Brain microvascular endothelial cell (primary cell): Measurements from ENCODE around the gene SYT17.

Experiments
- DNase-seq: peaks from one replicate; pipeline ENCODE4 v3.0.0-alpha.2; 2020
- H3K27ac ChIP-seq: fragments of 250-450 bp; sonication (Bioruptor Pico); 2 replicates; pipeline ENCODE4 v1.5.1; 2020; ENCODE audit warnings: mild to moderate bottlenecking, moderate library complexity
- H3K27me3 ChIP-seq: fragments of 250-450 bp; sonication (Bioruptor Pico); replicated peaks from 2 replicates; pipeline ENCODE4 v1.5.1; 2020; ENCODE audit warnings: mild to moderate bottlenecking
- H3K36me3 ChIP-seq: fragments of 250-450 bp; sonication (Bioruptor Pico); replicated peaks from 2 replicates; pipeline ENCODE4 v1.5.1; 2020; ENCODE audit warnings: mild to moderate bottlenecking
- H3K4me3 ChIP-seq: 2 replicates; pipeline ENCODE4 v1.5.1; 2011; ENCODE audit warnings: low read depth, mild to moderate bottlenecking, control low read depth, low read length, moderate library complexity
- in situ Hi-C: cut with HindIII; loops from 2 replicates; pipeline ENCODE4 v1.10.0; 2017; ENCODE audit warnings: low sequenced_read_pairs, low pct_ligation_motif_present
- TF ChIP-seq, protein P1 (sequence below): IDR thresholded peaks from 2 replicates; pipeline ENCODE4 v1.5.1; 2011; ENCODE audit warnings: low read depth, mild to moderate bottlenecking, moderate library complexity, low read length, control low read depth, inconsistent platforms; ENCODE audit errors: missing control alignments

The SYT17 gene

DNA sequence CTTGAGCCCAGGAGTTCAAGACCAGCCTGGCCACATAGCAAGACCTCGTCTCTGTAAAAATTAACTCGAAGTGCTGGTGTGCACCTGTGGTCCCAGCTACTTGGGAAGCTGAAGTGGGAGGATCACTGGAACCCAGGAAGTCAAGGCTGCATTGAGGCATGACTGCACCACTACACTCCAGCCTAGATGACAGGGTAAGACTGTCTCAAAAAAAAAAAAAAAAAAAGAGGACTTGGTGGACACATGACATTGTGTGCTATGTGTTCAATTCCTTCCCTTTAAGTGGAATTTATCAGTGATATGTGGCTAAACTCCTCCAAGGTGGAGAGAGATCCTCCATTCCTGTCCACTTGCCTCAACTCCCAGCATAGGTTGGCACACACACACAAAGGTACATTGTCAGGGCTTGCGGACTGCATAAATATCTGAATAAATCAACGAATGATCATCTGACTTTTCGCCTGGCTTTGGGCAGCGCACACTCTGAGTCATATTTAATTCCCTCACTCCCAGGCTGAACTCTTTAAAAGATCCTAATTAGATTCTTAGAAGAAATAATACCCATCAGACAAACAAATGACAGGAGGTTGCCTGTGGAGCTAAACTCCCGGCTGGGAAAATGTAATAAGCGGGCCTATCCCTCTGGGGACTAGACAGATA, 25.0 kb upstream of the SYT17 start:
- no peaks in the 10 kb centered on the region for H3K36me3 ChIP-seq
- H3K27ac ChIP-seq, result no peak overlapping the region
- TF ChIP-seq, protein P1, sequence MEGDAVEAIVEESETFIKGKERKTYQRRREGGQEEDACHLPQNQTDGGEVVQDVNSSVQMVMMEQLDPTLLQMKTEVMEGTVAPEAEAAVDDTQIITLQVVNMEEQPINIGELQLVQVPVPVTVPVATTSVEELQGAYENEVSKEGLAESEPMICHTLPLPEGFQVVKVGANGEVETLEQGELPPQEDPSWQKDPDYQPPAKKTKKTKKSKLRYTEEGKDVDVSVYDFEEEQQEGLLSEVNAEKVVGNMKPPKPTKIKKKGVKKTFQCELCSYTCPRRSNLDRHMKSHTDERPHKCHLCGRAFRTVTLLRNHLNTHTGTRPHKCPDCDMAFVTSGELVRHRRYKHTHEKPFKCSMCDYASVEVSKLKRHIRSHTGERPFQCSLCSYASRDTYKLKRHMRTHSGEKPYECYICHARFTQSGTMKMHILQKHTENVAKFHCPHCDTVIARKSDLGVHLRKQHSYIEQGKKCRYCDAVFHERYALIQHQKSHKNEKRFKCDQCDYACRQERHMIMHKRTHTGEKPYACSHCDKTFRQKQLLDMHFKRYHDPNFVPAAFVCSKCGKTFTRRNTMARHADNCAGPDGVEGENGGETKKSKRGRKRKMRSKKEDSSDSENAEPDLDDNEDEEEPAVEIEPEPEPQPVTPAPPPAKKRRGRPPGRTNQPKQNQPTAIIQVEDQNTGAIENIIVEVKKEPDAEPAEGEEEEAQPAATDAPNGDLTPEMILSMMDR, result no peak
- H3K27me3 ChIP-seq, result no peaks in the 10 kb centered on the region
- no peak overlapping the region for H3K4me3 ChIP-seq
- no peak for DNase-seq
- in situ Hi-C loops, result no loop called here

GRCh38 chr16:19143599-19143956, 24.5 kb upstream of the SYT17 start:
- H3K27ac ChIP-seq, result no peak overlapping the region
- no peak for DNase-seq
- in situ Hi-C loops, result no loop called here
- TF ChIP-seq, protein P1, result no peak
- H3K36me3 ChIP-seq, result no peaks in the 10 kb centered on the region
- H3K27me3 ChIP-seq, result no peaks in the 10 kb centered on the region
- H3K4me3 ChIP-seq, result no peak overlapping the region

DNA sequence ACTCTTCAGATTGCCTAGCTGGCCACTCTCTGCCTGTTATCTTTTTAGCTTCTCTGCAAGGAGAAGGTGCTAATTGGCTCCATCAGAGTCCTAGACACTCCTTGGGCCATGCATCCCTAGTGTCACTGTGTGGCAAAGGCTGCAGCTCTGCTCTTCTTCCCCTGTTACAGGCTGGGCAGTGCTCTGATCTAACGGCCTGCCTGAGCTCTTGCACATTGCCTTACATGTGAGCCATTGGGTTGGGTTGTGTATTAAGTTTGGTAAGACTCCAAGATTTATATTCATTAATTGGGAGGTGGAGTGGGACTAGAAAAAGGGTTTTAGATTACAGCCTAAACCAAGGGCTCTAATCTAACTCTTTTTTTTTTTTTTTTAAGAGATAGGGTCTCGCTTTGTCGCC, 23.0 kb upstream of the SYT17 start:
- in situ Hi-C loops, result no loop called here
- Histone ChIP-seq H3K4me3 (no peak overlapping the region), H3K36me3 (no peaks in the 10 kb centered on the region), H3K27ac (no peak overlapping the region), H3K27me3 (no peaks in the 10 kb centered on the region)
- TF ChIP-seq, protein P1, result no peak
- DNase-seq, result no peak

DNA sequence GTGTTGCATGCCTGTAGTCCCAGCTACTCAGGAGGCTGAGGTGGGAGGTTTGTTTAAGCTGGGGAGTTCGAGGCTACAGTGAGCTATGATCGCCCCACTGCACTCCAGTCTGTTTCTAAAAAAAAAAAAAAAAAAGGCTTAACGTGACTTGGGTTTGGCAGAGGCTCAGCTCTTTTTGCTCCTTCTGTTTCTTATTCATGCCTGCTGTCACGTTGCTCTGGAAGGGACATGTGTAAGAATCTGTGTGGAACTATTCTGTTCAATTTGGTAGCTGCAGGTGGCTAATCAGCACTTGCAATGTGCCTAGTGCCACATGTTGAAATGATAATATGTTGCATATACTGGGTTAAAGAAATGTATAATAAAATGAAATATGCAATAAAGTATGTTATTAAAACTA, 20.9 kb upstream of the SYT17 start:
- no peaks in the 10 kb centered on the region for H3K27me3 ChIP-seq
- no peak for DNase-seq
- in situ Hi-C loops, result no loop called here
- TF ChIP-seq, protein P1, result no peak
- no peak overlapping the region for H3K27ac ChIP-seq
- H3K36me3 ChIP-seq, result no peaks in the 10 kb centered on the region
- H3K4me3 ChIP-seq, result no peak overlapping the region

DNA sequence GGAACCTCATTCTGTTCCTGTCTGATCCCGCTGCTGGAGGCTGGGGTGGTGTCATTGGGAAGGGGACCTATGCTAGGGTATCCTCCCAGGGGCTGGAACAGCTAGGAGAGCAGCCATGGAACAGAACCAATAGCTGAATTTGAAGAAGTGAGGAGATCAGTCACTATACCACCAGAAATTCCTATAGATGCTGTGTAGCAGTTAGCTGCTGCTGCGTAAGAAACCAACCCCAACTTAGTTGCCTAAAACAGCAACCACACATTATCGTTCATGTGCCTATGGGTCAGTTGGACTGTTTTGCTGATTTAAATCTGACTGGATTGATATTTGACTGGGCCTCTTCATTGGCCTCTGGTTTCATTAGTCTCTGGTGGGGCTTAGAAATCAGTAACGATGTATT, 20.4 kb upstream of the SYT17 start:
- DNase-seq, result no peak
- TF ChIP-seq, protein P1, result no peak
- Histone ChIP-seq H3K36me3 (no peaks in the 10 kb centered on the region), H3K27me3 (no peaks in the 10 kb centered on the region), H3K4me3 (no peak overlapping the region), H3K27ac (no peak overlapping the region)
- in situ Hi-C loops, result no loop called here

GRCh38 chr16:19148189-19148588, 19.9 kb upstream of the SYT17 start:
- Histone ChIP-seq H3K4me3 (no peak overlapping the region), H3K27ac (no peak overlapping the region), H3K36me3 (no peaks in the 10 kb centered on the region), H3K27me3 (no peaks in the 10 kb centered on the region)
- TF ChIP-seq, protein P1, result no peak
- DNase-seq, result no peak
- in situ Hi-C loops, result no loop called here
